ENCODE results near the gene ATP8A2. TPM values are rescaled to one million over a fixed set of nuclear protein-coding genes. Genes with fewer than 3 reads are reported as not detected.
"Not testable (repeated sequence)": the region's sequence is repeated elsewhere in the genome, so short reads cannot be mapped to it uniquely, and the experiment has no call there.

The ATP8A2 gene
- total and polyA plus RNA-seq, 2 donors: 1.1 to 1.5 TPM

DNA sequence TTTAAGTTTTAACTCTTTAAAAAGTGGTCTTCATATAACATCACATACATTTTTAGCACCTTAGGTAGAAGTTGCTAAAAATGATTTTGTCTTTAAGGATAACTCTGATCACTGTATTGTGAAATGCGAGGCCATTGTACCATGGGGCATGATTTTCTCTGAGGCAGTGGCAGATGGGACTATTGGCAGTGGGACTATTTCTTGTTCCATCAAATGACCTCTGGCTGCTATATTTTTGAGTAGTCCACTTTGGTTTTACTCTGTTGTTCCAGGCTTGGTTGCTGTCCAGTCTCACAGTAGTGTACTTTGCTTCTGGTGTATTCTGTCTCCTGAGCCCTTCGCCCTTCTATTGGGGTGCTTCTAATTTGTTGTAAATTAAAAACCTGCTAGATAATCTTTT lies 156.5 kb downstream of the ATP8A2 start:
- no peak overlapping the region for H3K27ac ChIP-seq (ENCODE audit: low read depth in 1 of 2, low read length in 1 of 2)
- DNase-seq (ENCODE audit: low read depth in 6 of 9, low spot score in 9 of 9): no peak
- H3K27me3 ChIP-seq (ENCODE audit: control insufficient read depth in 2 of 2, insufficient read depth in 1 of 2, low read length in 1 of 2): no peaks in the 10 kb centered on the region
- H3K9me3 ChIP-seq (ENCODE audit: control insufficient read depth in 2 of 2, insufficient read depth in 1 of 2, low read length in 1 of 2): no peaks in the 10 kb centered on the region
- H3K4me1 ChIP-seq (ENCODE audit: control insufficient read depth in 2 of 2, insufficient read depth in 2 of 2, low read length in 2 of 2): no peaks in the 10 kb centered on the region
- 95% methylated on average over 2 of the region's 2 CpGs for WGBS
- H3K36me3 ChIP-seq (ENCODE audit: control insufficient read depth in 2 of 2, insufficient read depth in 2 of 2, low read length in 1 of 2): no peaks in the 10 kb centered on the region
- H3K4me3 ChIP-seq (ENCODE audit: low read length in 2 of 2): no peak overlapping the region

- Histone ChIP-seq H3K27me3 (ENCODE audit: control insufficient read depth in 2 of 2, insufficient read depth in 1 of 2, low read length in 1 of 2) (no peaks in the 10 kb centered on the region), H3K36me3 (ENCODE audit: control insufficient read depth in 2 of 2, insufficient read depth in 2 of 2, low read length in 1 of 2) (no peaks in the 10 kb centered on the region), H3K4me3 (ENCODE audit: low read length in 2 of 2) (no peak overlapping the region), H3K9me3 (ENCODE audit: control insufficient read depth in 2 of 2, insufficient read depth in 1 of 2, low read length in 1 of 2) (no peaks in the 10 kb centered on the region), H3K27ac (ENCODE audit: low read depth in 1 of 2, low read length in 1 of 2) (no peak overlapping the region), H3K4me1 (ENCODE audit: control insufficient read depth in 2 of 2, insufficient read depth in 2 of 2, low read length in 2 of 2) (no peaks in the 10 kb centered on the region)
- no peak for DNase-seq (ENCODE audit: low read depth in 6 of 9, low spot score in 9 of 9)
- 97% methylated on average over 3 of the region's 3 CpGs for WGBS
These were observed 157.7 kb downstream of the ATP8A2 start for GRCh38 chr13:25529425-25529824.

- Histone ChIP-seq H3K27ac (ENCODE audit: low read depth in 1 of 2, low read length in 1 of 2) (no peak overlapping the region), H3K27me3 (ENCODE audit: control insufficient read depth in 2 of 2, insufficient read depth in 1 of 2, low read length in 1 of 2) (no peaks in the 10 kb centered on the region), H3K36me3 (ENCODE audit: control insufficient read depth in 2 of 2, insufficient read depth in 2 of 2, low read length in 1 of 2) (no peaks in the 10 kb centered on the region), H3K4me1 (ENCODE audit: control insufficient read depth in 2 of 2, insufficient read depth in 2 of 2, low read length in 2 of 2) (no peaks in the 10 kb centered on the region), H3K9me3 (ENCODE audit: control insufficient read depth in 2 of 2, insufficient read depth in 1 of 2, low read length in 1 of 2) (no peaks in the 10 kb centered on the region), H3K4me3 (ENCODE audit: low read length in 2 of 2) (no peak overlapping the region)
- no peak for DNase-seq (ENCODE audit: low read depth in 6 of 9, low spot score in 9 of 9)
- WGBS: 63% methylated on average over 3 of the region's 3 CpGs
These were observed 166.5 kb downstream of the ATP8A2 start for GRCh38 chr13:25538276-25538675.

- H3K36me3 ChIP-seq (ENCODE audit: control insufficient read depth in 2 of 2, insufficient read depth in 2 of 2, low read length in 1 of 2): no peaks in the 10 kb centered on the region
- 79% methylated on average over 4 of the region's 4 CpGs for WGBS
- no peaks in the 10 kb centered on the region for H3K9me3 ChIP-seq (ENCODE audit: control insufficient read depth in 2 of 2, insufficient read depth in 1 of 2, low read length in 1 of 2)
- no peak overlapping the region for H3K27ac ChIP-seq (ENCODE audit: low read depth in 1 of 2, low read length in 1 of 2)
- H3K4me1 ChIP-seq (ENCODE audit: control insufficient read depth in 2 of 2, insufficient read depth in 2 of 2, low read length in 2 of 2): no peaks in the 10 kb centered on the region
- no peaks in the 10 kb centered on the region for H3K27me3 ChIP-seq (ENCODE audit: control insufficient read depth in 2 of 2, insufficient read depth in 1 of 2, low read length in 1 of 2)
- H3K4me3 ChIP-seq (ENCODE audit: low read length in 2 of 2): no peak overlapping the region
- no peak for DNase-seq (ENCODE audit: low read depth in 6 of 9, low spot score in 9 of 9)
These were observed 169.8 kb downstream of the ATP8A2 start for GRCh38 chr13:25541434-25542123.

GRCh38 chr13:25548991-25549390 lies 177.2 kb downstream of the ATP8A2 start:
- WGBS: 82% methylated on average over 9 of the region's 9 CpGs
- not testable (repeated sequence) for H3K27ac ChIP-seq (ENCODE audit: low read depth in 1 of 2, low read length in 1 of 2); H3K9me3 ChIP-seq (ENCODE audit: control insufficient read depth in 2 of 2, insufficient read depth in 1 of 2, low read length in 1 of 2); H3K27me3 ChIP-seq (ENCODE audit: control insufficient read depth in 2 of 2, insufficient read depth in 1 of 2, low read length in 1 of 2); H3K4me3 ChIP-seq (ENCODE audit: low read length in 2 of 2); H3K4me1 ChIP-seq (ENCODE audit: control insufficient read depth in 2 of 2, insufficient read depth in 2 of 2, low read length in 2 of 2); DNase-seq (ENCODE audit: low read depth in 6 of 9, low spot score in 9 of 9); H3K36me3 ChIP-seq (ENCODE audit: control insufficient read depth in 2 of 2, insufficient read depth in 2 of 2, low read length in 1 of 2)

- H3K4me3 ChIP-seq (ENCODE audit: low read length in 2 of 2): no peak overlapping the region
- H3K27ac ChIP-seq (ENCODE audit: low read depth in 1 of 2, low read length in 1 of 2): no peak overlapping the region
- no peaks in the 10 kb centered on the region for H3K9me3 ChIP-seq (ENCODE audit: control insufficient read depth in 2 of 2, insufficient read depth in 1 of 2, low read length in 1 of 2)
- H3K27me3 ChIP-seq (ENCODE audit: control insufficient read depth in 2 of 2, insufficient read depth in 1 of 2, low read length in 1 of 2): no peaks in the 10 kb centered on the region
- no peaks in the 10 kb centered on the region for H3K36me3 ChIP-seq (ENCODE audit: control insufficient read depth in 2 of 2, insufficient read depth in 2 of 2, low read length in 1 of 2)
- 89% methylated on average over 7 of the region's 7 CpGs for WGBS
- DNase-seq (ENCODE audit: low read depth in 6 of 9, low spot score in 9 of 9): no peak
- no peaks in the 10 kb centered on the region for H3K4me1 ChIP-seq (ENCODE audit: control insufficient read depth in 2 of 2, insufficient read depth in 2 of 2, low read length in 2 of 2)
These were observed 190.0 kb downstream of the ATP8A2 start for GRCh38 chr13:25561812-25562211.

DNA sequence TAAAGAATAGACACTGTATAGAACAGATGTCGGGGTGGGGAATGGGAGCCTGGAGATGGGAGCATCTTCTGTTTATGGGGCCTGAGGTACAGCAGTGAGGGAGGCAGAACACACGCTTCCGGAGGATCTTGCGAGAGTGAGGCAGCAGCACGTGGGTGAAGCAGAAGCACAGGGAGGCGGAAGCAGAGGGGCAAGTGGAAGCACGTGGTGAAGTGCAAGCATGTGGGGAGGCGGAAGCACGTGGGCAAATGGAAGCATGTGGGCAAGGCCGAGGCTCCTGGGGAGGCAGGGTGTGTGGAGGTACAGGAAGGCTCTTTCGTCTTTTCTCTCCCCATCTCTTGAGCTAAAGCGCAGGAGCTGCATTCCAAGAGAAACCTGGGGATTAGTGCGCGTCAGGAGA lies 198.4 kb downstream of the ATP8A2 start:
- no peak overlapping the region for H3K27ac ChIP-seq (ENCODE audit: low read depth in 1 of 2, low read length in 1 of 2)
- no peak overlapping the region for H3K4me3 ChIP-seq (ENCODE audit: low read length in 2 of 2)
- 91% methylated on average over 14 of the region's 14 CpGs for WGBS
- no peaks in the 10 kb centered on the region for H3K9me3 ChIP-seq (ENCODE audit: control insufficient read depth in 2 of 2, insufficient read depth in 1 of 2, low read length in 1 of 2)
- no peaks in the 10 kb centered on the region for H3K4me1 ChIP-seq (ENCODE audit: control insufficient read depth in 2 of 2, insufficient read depth in 2 of 2, low read length in 2 of 2)
- no peaks in the 10 kb centered on the region for H3K36me3 ChIP-seq (ENCODE audit: control insufficient read depth in 2 of 2, insufficient read depth in 2 of 2, low read length in 1 of 2)
- no peak for DNase-seq (ENCODE audit: low read depth in 6 of 9, low spot score in 9 of 9)
- peaks cover 0 to 6% of the 10 kb centered on the region in 2 donors for H3K27me3 ChIP-seq (ENCODE audit: control insufficient read depth in 2 of 2, insufficient read depth in 1 of 2, low read length in 1 of 2)

- Histone ChIP-seq H3K27me3 (ENCODE audit: control insufficient read depth in 2 of 2, insufficient read depth in 1 of 2, low read length in 1 of 2) (peaks cover 0 to 6% of the 10 kb centered on the region in 2 donors), H3K4me3 (ENCODE audit: low read length in 2 of 2) (no peak overlapping the region), H3K9me3 (ENCODE audit: control insufficient read depth in 2 of 2, insufficient read depth in 1 of 2, low read length in 1 of 2) (no peaks in the 10 kb centered on the region), H3K36me3 (ENCODE audit: control insufficient read depth in 2 of 2, insufficient read depth in 2 of 2, low read length in 1 of 2) (no peaks in the 10 kb centered on the region), H3K27ac (ENCODE audit: low read depth in 1 of 2, low read length in 1 of 2) (no peak overlapping the region), H3K4me1 (ENCODE audit: control insufficient read depth in 2 of 2, insufficient read depth in 2 of 2, low read length in 2 of 2) (no peaks in the 10 kb centered on the region)
- WGBS: 97% methylated on average over 2 of the region's 2 CpGs
- no peak for DNase-seq (ENCODE audit: low read depth in 6 of 9, low spot score in 9 of 9)
These were observed 199.5 kb downstream of the ATP8A2 start for GRCh38 chr13:25571237-25571636.

DNA sequence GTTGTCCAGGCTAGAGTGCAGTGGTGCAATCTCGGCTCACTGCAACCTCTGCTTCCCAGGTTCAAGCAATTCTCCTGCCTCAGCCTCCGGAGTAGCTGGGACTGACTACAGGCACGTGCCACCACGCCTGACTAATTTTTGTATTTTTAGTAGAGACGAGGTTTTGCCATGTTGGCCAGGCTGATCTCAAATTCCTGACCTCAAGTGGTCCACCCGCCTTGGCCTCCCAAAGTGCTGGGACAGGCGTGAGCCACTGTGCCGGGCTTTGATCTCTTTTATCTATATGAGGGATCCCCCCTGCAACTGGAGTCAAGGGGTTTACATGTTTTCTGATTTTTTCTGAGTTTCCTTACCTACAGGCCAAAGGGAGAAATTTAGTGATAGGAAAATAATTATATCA lies 200.4 kb downstream of the ATP8A2 start:
- H3K27me3 ChIP-seq (ENCODE audit: control insufficient read depth in 2 of 2, insufficient read depth in 1 of 2, low read length in 1 of 2); H3K4me1 ChIP-seq (ENCODE audit: control insufficient read depth in 2 of 2, insufficient read depth in 2 of 2, low read length in 2 of 2); H3K36me3 ChIP-seq (ENCODE audit: control insufficient read depth in 2 of 2, insufficient read depth in 2 of 2, low read length in 1 of 2); DNase-seq (ENCODE audit: low read depth in 6 of 9, low spot score in 9 of 9); H3K9me3 ChIP-seq (ENCODE audit: control insufficient read depth in 2 of 2, insufficient read depth in 1 of 2, low read length in 1 of 2); H3K4me3 ChIP-seq (ENCODE audit: low read length in 2 of 2); H3K27ac ChIP-seq (ENCODE audit: low read depth in 1 of 2, low read length in 1 of 2): not testable (repeated sequence)
- WGBS: 90% methylated on average over 8 of the region's 8 CpGs
